SHP77 treated with DMSO at 0.1 percent for 48 hours (cell line): Measurements from ENCODE around the gene CBFB.
"Not testable (repeated sequence)": the region's sequence is repeated elsewhere in the genome, so short reads cannot be mapped to it uniquely, and the experiment has no call there.

ENCODE experiments used
- DNase-seq: peaks from one replicate; lab custom pipeline; 2025; lab: John Stamatoyannopoulos, UW

CBFB gene

DNA sequence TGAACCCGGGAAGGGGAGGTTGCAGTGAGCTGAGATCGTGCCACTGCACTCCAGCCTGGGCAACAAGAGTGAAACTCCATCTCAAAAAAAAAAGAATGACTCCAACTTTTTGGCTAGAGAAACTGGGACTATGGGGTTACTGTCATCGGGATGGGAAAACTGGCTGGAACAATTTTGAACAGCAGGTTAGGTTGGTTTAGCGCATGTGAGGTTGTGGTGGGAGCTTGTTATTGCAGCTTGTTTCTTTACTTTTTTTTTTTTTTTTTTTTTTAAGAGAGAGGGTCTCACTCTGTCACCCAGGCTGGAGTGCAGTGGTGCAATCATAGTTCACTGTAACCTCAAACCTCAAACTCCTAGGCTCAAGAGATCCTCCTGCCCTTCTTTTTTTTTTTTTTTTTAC is 12.6 kb downstream of the CBFB start:
- not testable (repeated sequence) for DNase-seq

DNA sequence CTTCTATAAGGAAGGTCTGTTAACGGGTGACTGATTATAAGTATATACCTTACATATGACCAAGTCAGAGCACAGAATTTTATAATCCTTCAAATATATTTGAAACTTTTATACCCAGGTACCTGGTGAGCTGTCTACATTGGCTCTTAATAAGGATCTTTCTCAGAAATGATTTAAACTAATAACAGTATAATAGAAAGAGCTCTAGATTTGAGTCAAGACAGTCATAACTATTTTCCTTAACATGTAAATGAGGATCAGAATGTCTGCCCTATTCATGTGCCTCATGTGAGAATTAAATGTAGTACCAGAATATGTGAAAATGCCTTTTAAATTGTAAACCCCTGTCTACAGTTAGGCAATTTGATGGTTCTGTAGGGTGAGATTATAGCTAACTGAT is 14.5 kb downstream of the CBFB start:
- no peak for DNase-seq

DNA sequence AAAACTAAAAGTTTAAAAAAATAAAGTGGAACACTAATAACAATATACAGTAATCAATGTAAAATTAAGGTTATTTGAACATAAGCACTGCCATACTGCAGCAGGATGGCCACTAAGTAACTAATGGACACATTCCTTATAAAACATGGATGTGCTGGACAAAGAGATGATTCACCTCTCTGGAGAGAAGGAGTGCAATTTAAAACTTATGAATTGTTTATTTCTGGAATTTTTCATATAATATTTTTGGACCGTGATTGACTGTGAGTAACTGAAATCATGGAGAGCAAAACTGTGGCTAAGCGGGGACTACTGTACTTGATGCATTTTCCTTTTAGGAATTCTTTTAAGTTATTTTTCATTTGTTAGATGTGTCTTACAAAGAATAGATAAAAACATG is 21.8 kb downstream of the CBFB start:
- DNase-seq = no peak

DNA sequence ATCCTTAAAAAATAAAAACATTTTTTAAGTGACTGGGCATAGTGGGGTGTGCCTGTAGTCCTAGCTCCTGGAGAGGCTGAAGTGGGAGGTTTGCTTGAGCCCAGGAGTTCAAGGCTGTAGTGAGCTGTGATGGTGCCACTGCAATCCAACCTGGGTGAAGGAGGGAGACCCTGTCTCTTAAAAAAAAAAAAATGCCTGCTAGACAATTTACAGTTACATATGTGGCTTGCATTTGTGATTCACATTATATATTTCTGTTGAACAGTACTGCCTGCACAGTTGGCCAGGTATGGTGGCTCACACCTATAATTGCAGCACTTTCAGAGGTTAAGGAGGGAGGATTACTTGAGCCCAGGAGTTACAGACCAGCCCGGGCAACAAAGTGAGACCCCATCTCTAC is 23.4 kb downstream of the CBFB start:
- DNase-seq = no peak

DNA sequence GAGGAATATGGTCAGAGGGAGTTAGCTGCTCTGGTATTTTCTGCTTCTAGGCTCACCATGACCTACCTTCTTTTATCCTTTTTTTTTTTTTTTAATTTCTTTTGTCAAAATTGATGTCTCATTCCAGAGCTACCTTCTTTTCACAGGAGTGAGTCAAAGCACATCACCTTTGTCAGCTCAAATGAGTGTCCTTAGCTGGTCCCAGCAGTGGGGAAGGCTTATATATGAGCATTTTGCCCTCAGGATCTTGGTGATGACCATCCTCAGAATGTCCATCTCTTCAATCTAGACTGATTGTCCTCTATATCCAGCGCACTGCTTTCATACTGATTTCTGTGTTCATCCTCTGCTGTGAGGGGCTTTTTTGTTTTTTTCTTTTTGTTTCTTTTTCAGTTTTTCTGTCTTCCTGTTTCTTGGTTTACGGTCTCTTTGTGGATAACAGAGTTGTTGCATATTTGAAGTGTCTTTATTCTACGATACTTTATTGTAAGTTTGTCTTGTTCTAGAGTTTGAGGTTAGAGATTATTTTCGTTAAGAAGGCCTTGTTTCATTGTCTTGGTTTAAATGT is 24.9 kb downstream of the CBFB start:
- DNase-seq = no peak

DNA sequence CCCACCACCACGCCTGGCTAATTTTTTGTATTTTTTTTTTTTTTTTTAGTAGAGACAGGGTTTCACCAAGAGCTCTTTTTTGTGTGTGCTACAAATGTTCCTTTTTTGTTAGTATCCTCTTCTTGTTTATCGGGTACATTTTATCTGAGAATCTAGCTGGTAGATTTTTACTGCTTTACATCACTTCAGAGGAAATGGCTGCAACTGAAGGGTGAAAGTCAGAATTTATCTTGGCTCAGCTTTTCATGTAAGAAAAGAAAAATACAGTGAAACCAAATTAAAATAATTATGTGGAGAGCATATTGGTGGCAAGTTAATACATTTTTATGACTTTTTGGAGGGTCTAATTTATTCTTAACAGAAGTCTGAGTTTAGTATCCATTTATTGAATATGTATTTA is 26.0 kb downstream of the CBFB start:
- DNase-seq = no peak

DNA sequence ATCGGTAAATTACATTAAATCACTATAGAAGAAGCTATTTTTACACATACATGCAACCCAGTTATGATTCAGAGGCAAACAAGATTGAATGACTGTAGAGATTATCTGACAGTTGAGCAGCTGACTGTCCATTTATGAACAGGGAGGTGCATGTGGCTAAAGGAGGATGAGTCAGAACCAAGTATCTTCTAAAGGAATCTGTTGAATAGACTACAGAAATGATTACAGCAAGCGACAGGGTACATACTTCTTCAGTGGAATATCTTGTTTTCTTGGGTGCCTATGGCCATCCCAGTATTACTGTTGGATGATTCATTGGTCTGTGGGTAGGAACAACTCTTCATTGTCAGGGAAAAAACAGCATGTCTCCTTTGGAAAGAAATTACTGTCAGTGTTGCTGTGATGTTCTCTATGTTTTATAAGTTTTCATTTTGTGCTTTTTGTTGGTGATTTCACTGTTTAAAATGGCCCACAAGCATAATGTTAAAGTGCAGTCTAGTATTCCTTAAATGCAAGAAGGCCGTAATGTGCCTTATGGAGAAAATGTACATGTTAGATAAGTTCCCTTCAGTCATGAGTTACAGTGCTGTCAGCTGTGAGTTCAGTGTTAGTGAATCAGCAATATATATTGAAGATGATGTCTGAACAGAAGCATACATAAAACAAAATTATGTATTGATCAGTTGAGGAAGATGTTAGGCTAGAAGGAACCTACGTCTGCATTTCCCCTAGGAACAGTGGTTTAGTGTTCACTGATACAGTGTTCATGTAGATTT is 27.0 kb downstream of the CBFB start:
- no peak for DNase-seq

DNA sequence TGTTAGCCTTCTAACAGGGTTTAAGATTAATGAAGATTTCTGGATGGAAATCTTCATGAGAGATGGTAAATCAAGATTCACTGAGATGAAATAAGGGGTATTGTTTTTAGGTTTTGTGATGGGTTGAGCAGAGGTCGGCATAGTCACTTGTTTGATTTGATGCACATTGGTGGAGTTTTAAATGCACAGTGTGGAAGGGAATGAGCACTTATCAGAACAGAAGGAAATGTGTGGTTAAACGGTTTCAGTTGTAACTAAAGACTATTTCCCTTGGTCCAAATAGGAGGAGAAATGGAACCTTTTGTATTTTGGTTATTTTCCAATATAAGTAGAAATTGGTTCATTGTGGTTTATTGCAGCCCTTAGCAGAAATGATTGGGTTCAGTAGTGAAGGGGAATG is 34.1 kb downstream of the CBFB start:
- no peak for DNase-seq

DNA sequence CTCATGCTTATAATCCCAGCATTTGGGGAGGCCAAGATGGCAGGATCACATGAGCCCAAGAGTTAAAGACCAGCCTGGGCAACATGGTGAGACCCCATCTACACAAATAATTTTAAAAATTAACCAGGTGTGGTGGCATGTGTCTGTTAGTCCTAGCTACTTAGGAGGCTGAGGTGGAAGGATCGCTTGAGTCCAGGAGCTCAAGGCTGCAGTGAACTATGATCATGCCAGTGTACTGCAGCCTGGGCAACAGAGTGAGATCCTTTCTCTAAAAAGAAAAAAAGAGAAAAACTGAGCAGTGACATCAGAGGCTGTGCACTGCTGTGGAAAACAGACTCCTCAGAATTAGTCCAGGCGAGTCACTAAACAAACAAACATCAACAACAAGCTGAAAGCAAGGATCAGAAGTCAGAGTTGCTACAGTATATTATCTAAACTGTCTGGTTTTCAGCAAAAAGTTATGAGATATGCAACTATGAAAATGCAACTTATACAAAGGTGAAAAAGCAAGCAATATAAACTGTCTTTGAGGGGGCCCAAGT is 39.3 kb downstream of the CBFB start:
- DNase-seq = no peak

DNA sequence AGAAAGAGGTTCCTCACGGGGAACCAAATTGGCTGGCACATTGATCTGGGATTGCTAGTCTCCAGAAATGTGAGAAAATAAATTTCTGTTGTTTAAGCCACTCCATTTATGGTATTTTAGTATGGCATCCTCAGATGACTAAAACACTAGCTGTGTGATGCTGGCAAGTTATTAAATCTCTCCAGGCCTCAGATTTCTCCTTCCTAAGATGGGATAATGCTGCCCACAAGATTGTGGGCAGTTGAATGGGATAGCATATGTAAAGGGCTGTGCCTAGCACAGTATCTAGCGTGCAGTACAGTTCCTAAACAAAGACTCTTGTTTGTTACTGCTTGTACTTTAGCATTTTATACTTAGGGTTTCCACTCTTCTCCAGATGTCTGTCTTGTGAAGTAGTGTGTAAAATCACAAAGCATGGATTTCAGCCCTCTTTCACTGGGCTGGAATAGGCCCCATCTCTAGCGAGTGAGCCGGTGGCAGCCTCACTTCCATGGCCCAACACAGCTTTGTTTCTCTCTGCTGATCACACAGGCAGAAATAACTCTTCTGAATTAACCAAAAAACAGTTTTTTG is 42.6 kb downstream of the CBFB start:
- no peak for DNase-seq

DNA sequence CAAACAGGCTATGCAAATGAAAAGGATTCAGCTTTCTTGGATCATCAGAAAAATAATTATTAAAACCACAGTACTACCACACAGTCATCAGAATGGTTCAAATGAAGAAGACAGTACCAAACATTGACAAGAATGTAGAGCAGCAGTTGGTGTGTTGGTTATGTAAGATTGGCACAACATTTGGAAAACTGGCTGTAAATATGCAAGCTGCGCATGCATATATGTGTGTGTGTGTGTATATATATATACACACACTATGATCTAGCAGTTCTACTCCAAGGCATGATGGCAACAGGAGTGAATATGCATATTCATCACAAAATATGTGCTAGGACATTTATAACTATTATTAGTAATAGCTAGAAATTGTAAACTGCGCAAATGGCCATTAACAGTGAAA is 46.4 kb downstream of the CBFB start:
- DNase-seq = no peak

DNA sequence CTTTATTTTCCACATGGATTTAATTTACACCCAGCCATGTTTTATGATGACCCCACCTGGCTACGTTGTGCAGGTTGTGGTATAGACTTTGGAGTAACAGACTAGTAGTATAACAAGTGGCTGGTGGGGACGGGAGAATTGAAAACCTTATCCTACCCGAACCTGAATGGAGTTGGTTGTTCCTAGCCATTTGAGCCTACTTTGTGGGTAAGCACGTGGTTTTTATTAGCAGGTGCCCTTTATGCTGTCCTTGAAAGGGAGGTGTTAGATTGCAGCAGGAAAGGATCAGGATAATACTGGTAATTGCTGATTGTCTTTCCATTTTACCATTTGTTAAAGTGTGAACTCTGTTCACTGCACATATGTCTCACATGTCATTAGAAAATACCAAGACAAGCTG is 48.9 kb downstream of the CBFB start:
- DNase-seq = no peak

DNA sequence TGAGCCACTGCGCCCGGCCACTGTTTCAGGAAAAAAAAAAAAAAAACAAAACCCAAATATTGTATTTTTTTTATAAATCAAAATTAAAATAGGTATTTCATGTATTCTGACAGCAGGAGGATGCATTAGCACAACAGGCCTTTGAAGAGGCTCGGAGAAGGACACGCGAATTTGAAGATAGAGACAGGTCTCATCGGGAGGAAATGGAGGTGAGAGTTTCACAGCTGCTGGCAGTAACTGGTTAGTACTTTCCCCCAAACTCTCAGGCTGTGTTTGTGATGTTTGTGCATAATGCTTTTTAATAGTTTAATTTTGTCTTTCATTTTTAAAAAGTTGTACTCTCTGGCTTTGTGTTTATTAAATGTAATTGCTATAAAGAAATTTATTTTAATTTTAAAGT is 53.2 kb downstream of the CBFB start:
- no peak for DNase-seq

DNA sequence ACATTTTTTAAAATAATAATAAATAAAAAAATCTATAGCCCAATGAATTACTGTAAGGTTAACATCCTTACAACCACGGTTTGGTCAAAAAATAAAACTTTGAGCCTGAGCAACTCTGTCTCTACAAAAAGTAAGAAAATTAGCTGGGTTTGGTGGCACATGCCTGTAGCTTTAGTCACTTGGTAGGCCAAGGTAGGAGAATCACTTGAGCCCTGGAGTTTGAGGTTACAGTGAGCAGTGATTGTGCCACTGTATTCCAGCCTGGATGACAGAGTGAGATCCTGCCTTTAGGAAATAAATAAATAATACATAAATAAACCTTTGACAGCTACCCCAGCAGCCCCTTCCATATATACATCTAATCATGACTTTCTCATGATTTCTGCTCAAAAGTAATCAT is 53.9 kb downstream of the CBFB start:
- DNase-seq = no peak

DNA sequence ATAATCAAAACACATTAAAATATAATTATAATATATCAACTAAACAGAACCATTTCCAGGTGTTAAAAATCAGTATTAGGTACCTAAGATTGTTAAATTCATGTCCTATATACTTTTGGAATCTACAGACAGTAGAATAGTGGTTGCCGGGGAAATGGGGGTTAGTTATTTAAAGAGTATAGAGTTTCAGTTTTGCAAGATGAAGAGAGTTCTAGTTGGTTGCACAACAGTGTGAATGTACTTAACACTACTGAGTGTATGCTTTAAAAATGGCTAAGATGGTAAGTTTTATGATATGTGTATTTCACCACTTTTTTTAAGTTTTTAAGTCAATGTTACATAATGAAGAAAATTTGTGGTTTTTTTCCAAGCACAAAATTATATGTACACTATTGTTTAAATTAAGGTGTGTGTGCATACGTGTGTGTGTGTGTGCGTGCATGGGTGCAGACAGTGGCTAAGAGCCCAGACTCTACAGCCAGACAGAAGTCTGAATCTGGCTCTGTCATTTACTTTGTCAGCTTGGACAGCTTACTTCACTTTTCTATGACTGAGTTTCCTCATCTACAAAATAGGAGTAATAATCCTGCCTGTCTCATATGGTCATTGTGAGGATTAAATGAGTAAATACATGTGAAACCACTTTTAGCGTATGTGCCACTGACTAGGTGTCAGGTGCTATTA is 55.5 kb downstream of the CBFB start:
- no peak for DNase-seq

DNA sequence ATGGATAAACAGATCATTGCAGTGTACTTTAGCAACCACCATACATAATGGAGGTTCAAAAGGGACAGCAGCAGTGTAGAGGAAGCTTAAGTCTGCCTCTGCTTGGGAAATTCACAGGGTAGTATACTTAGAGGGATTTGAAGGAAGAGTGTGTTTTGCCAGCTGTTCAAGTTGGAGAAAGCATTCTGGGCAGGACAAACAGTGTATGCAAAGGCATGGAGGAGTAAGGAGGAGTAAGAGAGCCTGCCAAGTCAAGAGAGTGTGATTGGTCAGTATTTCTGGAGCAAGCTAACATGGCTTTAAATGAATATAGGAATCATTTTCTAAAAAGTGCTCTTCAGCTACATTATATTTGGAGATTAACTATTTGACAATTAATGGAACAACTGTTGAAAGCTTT is 57.9 kb downstream of the CBFB start:
- no peak for DNase-seq

DNA sequence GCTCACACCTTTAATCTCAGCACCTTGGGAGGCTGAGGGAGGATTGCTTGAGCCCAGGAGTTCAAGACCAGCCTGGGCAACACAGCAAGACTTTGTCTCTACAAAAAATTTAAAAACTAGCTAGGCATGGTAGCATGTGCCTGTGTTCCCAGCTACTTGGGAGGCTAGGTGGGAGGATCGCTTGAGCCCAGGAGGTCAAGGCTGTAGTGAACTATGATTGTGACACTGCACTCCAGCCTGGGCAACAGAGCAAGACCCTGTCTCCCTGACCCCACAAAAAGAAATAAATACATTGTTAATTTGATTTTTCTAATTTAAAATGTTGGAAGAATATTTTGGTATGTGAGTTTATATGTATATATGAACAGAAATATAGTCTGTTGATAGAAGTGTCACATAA is 58.3 kb downstream of the CBFB start:
- no peak for DNase-seq

DNA sequence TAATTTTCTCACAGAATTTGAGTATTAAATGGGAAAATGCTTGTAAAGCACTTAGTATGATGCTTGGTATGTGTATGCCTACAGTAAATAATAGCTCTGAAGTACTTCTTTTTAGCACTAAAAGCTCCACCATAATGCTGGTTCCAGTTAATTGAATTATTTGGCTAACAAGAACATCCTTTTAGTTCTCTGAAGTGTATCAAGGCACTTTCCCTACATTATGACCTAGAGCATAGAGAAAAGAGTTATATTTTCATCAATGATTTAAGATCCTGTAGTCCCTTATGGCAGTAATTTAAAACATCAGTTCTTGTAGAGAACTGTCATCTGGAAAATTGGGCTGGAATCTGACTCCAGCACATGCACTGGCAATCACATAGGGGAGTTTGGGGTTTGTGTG is 58.9 kb downstream of the CBFB start:
- DNase-seq = no peak

DNA sequence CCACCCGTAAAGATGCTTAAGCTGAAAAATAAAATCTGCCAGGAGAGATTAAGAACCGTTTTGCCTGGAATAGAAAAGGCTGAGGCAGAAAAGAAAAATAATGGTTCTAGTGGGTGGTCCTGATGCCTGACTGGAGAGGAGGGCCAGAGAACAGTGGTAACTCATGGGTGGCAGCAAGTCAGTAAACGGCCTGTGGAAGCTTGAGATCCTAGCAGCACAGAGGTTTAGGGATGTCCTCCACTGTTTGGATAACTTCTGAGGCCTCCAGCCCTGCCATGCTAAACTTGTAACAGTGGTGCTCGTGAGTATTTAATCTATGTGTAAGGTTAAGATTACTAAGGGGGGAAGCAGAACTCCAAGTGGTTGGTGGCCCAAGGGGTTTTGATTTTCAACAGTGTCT is 59.6 kb downstream of the CBFB start:
- DNase-seq = no peak

DNA sequence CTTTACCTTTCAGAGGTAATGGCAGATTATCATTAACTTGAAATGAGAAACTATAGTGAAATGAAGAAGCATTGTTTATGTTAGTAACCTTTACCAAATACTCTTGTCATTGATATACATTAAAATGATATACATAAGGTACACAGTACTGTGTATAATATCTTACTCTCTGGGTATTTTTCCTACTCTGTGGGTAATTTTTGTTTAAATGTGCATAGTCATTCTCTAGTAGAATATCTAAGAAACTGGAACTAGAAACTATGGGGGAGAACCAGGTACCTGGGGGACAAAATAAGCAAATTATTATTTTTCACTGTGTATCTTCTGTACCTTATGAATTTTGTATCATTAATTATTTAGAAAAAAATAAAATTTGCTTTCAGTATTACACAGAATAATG is 60.2 kb downstream of the CBFB start:
- no peak for DNase-seq

DNA sequence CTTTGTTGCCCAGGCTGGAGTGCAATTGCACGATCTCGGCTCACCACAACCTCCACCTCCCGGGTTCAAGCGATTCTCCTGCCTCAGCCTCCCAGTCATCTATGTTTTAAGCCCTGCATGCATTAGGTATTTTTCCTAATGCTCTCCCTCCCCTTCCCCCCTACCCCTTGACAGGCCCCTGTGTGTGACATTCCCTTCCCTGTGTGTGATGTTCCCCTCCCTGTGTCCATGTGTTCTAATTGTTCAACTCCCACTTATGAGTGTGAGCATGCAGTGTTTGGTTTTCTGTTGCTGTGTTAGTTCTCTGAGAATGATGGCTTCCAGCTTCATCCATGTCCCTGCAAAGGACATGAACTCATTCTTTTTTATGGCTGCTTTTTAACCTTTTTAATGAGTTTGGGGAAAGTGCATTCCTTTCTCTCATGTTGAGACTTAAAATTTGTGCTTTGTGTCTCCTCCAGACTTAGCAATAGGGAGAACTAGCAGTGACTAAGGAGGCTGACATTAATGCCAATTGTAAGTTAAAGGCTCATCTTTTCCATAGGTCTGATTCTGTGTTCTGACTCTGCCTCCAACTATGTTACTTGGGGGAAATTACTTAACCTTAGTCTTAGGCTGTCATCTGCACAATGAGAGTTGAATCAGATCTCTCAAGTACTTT is 63.1 kb downstream of the CBFB start:
- DNase-seq = no peak

DNA sequence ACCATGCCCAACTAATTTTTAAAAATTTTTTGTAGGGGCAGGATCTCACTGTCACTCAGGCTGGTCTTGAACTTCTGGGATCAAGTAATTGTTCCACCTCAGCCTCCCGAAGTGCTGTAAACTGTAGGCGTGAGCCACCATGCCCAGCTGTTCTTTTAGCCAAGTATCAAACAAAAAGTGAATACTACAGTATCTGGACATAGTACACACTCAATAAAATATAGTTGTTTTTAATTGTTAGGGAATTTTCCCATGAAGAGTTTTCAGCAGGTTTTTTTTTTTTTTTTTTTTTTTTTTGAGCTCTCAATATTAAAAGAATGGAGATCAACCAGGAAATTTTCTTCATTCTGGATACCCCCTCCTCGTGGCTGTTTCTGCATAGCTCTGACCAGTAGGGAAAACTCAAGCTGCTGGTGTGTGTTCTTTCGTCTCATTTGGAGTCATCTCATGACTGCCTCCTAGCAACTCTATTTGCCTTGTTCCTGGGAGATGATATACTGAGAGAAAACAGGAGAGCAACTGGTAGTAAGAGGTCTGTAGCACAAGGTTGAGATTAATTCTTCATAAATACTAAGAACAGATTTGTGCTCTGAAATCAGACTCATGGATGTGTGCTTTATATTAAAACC is 64.3 kb downstream of the CBFB start:
- DNase-seq = no peak
